ENCODE measurements around the gene MYO5C. TPM values are rescaled to one million over a fixed set of nuclear protein-coding genes. Genes with fewer than 3 reads are reported as not detected.

Gene MYO5C
- total RNA-seq, 6 experiments from 2014 or later = 0.02 to 0.10 TPM; not detected in 4

GRCh38 chr15:52199271-52199670 is 96.3 kb downstream of the MYO5C start:
- H3K9me3 Mint-ChIP-seq = no peaks in the 10 kb centered on the region
- no peaks in the 10 kb centered on the region for H3K36me3 Mint-ChIP-seq (ENCODE audit: low read depth)
- no peak for TF ChIP-seq CTCF (IDR thresholded peaks at IDR 0.05)
- no peak overlapping the region for H3K4me3 Mint-ChIP-seq
- H3K27me3 Mint-ChIP-seq (ENCODE audit: insufficient read depth) = peaks cover 4% of the 10 kb centered on the region
- DNase-seq = no peak
- peaks cover 8% of the 10 kb centered on the region for H3K4me1 Mint-ChIP-seq (ENCODE audit: low read depth)
- H3K27ac Mint-ChIP-seq = no peak overlapping the region

GRCh38 chr15:52196891-52197290 is 98.7 kb downstream of the MYO5C start:
- H3K36me3 Mint-ChIP-seq (ENCODE audit: low read depth) = no peaks in the 10 kb centered on the region
- no peaks in the 10 kb centered on the region for H3K9me3 Mint-ChIP-seq
- H3K4me3 Mint-ChIP-seq = no peak overlapping the region
- H3K27me3 Mint-ChIP-seq (ENCODE audit: insufficient read depth) = peaks cover 4% of the 10 kb centered on the region
- TF ChIP-seq CTCF (IDR thresholded peaks at IDR 0.05) = no peak
- no peak for DNase-seq
- peaks cover 24% of the 10 kb centered on the region for H3K4me1 Mint-ChIP-seq (ENCODE audit: low read depth)
- no peak overlapping the region for H3K27ac Mint-ChIP-seq

- Mint-ChIP-seq H3K4me1 (ENCODE audit: low read depth) (peaks cover 22% of the 10 kb centered on the region), H3K27ac (peak overlapping the region; percentile 59), H3K27me3 (ENCODE audit: insufficient read depth) (peaks cover under 1% of the 10 kb centered on the region), H3K9me3 (no peaks in the 10 kb centered on the region), H3K36me3 (ENCODE audit: low read depth) (no peaks in the 10 kb centered on the region), H3K4me3 (peak overlapping the region; percentile 56; the same call in 1 of the 2 replicates)
- no peak for TF ChIP-seq CTCF (IDR thresholded peaks at IDR 0.05)
- DNase-seq = no peak
These were observed 101.8 kb downstream of the MYO5C start for GRCh38 chr15:52193791-52194190.

- no peak for TF ChIP-seq CTCF (IDR thresholded peaks at IDR 0.05)
- DNase-seq = no peak
- peak overlapping the region; percentile 56 for H3K4me3 Mint-ChIP-seq
- H3K36me3 Mint-ChIP-seq (ENCODE audit: low read depth) = no peaks in the 10 kb centered on the region
- H3K9me3 Mint-ChIP-seq = no peaks in the 10 kb centered on the region
- peak overlapping the region; percentile 59 for H3K27ac Mint-ChIP-seq
- H3K4me1 Mint-ChIP-seq (ENCODE audit: low read depth) = peaks cover 22% of the 10 kb centered on the region
- no peaks in the 10 kb centered on the region; the same call in none of the 2 replicates for H3K27me3 Mint-ChIP-seq (ENCODE audit: insufficient read depth)
These were observed 102.3 kb downstream of the MYO5C start for GRCh38 chr15:52193321-52193720.

- H3K4me1 Mint-ChIP-seq (ENCODE audit: low read depth) = peaks cover 22% of the 10 kb centered on the region
- no peak within 1 kb of the TSS for H3K4me3 Mint-ChIP-seq
- TF ChIP-seq CTCF (IDR thresholded peaks at IDR 0.05) = no peak
- H3K9me3 Mint-ChIP-seq = no peaks in the 10 kb centered on the region
- DNase-seq = no peak
- no peak within 1 kb of the TSS for H3K27ac Mint-ChIP-seq
- H3K36me3 Mint-ChIP-seq (ENCODE audit: low read depth) = no peaks in the 10 kb centered on the region
- H3K27me3 Mint-ChIP-seq (ENCODE audit: insufficient read depth) = peaks cover 2% of the 10 kb centered on the region
These were observed 104.4 kb downstream of the MYO5C start, which contains the start of gene GNB5 for GRCh38 chr15:52191207-52191606. Gene GNB5 (minus strand): TSS chr15:52191392. CDS start chr15:52184676, 6,716 bp downstream.
